H9 (cell line): ENCODE data around the gene OR10H1. TPM values are rescaled to one million over a fixed set of nuclear protein-coding genes. Genes with fewer than 3 reads are reported as not detected.
"Not testable (repeated sequence)": the region's sequence is repeated elsewhere in the genome, so short reads cannot be mapped to it uniquely, and the experiment has no call there.

ENCODE experiments used
- DNase-seq: peaks from one replicate; pipeline ENCODE4 v3.0.0-alpha.2; 2017
- H2AFZ ChIP-seq: one replicate; pipeline ENCODE4 v1.6.1; 2013; ENCODE audit warnings: mild to moderate bottlenecking, low read length, control low read depth, moderate library complexity
- H2AK5ac ChIP-seq: 2 replicates; pipeline ENCODE4 v1.6.1; 2013; ENCODE audit warnings: low read length, control low read depth, mixed read lengths; ENCODE audit not compliant: insufficient read length
- H2BK120ac ChIP-seq: one replicate; pipeline ENCODE4 v1.6.1; 2013; ENCODE audit warnings: low read depth, mild to moderate bottlenecking, low read length, control low read depth, inconsistent platforms; ENCODE audit not compliant: poor library complexity, severe bottlenecking
- H2BK12ac ChIP-seq: 2 replicates; pipeline ENCODE4 v1.6.1; 2013; ENCODE audit warnings: low read length, control low read depth, mixed read lengths, low read depth; ENCODE audit not compliant: insufficient read length
- H2BK15ac ChIP-seq: 2 replicates; pipeline ENCODE4 v1.6.1; 2013; ENCODE audit warnings: low read depth, low read length, control low read depth
- H2BK20ac ChIP-seq: one replicate; pipeline ENCODE4 v1.6.1; 2013; ENCODE audit warnings: low read depth, mild to moderate bottlenecking, low read length, control low read depth, inconsistent platforms; ENCODE audit not compliant: poor library complexity, severe bottlenecking
- H2BK5ac ChIP-seq: 2 replicates; pipeline ENCODE4 v1.6.1; 2013; ENCODE audit warnings: low read length, control low read depth, mixed read lengths; ENCODE audit not compliant: insufficient read length
- H3K14ac ChIP-seq: 2 replicates; pipeline ENCODE4 v1.6.1; 2013; ENCODE audit warnings: low read length, control low read depth; ENCODE audit not compliant: insufficient read depth
- H3K18ac ChIP-seq: 2 replicates; pipeline ENCODE4 v1.6.1; 2013; ENCODE audit warnings: low read depth, mild to moderate bottlenecking, mixed read lengths, low read length, control low read depth; ENCODE audit not compliant: insufficient read length
- H3K23ac ChIP-seq: 2 replicates; pipeline ENCODE4 v1.6.1; 2013; ENCODE audit warnings: low read length, control low read depth, mixed read lengths, low read depth; ENCODE audit not compliant: insufficient read length
- H3K23me2 ChIP-seq: 2 replicates; pipeline ENCODE4 v1.6.1; 2013; ENCODE audit warnings: low read depth, mild to moderate bottlenecking, mixed read lengths, low read length, control low read depth; ENCODE audit not compliant: insufficient read length, poor library complexity, severe bottlenecking
- H3K27ac ChIP-seq: 2 replicates; pipeline ENCODE4 v1.5.1; 2013; ENCODE audit warnings: low read length, control low read depth, mixed read lengths, low read depth; ENCODE audit not compliant: insufficient read length
- H3K27me3 ChIP-seq: 2 replicates; pipeline ENCODE4 v1.6.1; 2013; ENCODE audit warnings: low read length, control low read depth, inconsistent platforms; ENCODE audit not compliant: insufficient read depth
- H3K4ac ChIP-seq: 2 replicates; pipeline ENCODE4 v1.6.1; 2013; ENCODE audit warnings: low read depth, mild to moderate bottlenecking, control low read depth, inconsistent platforms, low read length, moderate library complexity
- H3K4me1 ChIP-seq: 2 replicates; pipeline ENCODE4 v1.6.1; 2013; ENCODE audit warnings: low read length, control low read depth, inconsistent platforms; ENCODE audit not compliant: insufficient read depth
- H3K4me2 ChIP-seq: 2 replicates; pipeline ENCODE4 v1.6.1; 2013; ENCODE audit warnings: low read length, control low read depth, mixed read lengths; ENCODE audit not compliant: insufficient read length, insufficient read depth
- H3K56ac ChIP-seq: 2 replicates; pipeline ENCODE4 v1.6.1; 2013; ENCODE audit warnings: low read depth, mild to moderate bottlenecking, mixed read lengths, low read length, control low read depth; ENCODE audit not compliant: insufficient read length
- H3K79me1 ChIP-seq: 2 replicates; pipeline ENCODE4 v1.6.1; 2013; ENCODE audit warnings: low read depth, mild to moderate bottlenecking, moderate library complexity, low read length, control low read depth, inconsistent platforms; ENCODE audit not compliant: insufficient read depth, poor library complexity, severe bottlenecking
- H3K79me2 ChIP-seq: 2 replicates; pipeline ENCODE4 v1.6.1; 2013; ENCODE audit warnings: low read length, control low read depth, inconsistent platforms; ENCODE audit not compliant: insufficient read depth
- H3K9ac ChIP-seq: 2 replicates; pipeline ENCODE4 v1.6.1; 2013; ENCODE audit warnings: low read length, control low read depth, mixed read lengths; ENCODE audit not compliant: insufficient read length; ENCODE audit errors: extremely low read depth
- H3K9me3 ChIP-seq: one replicate; pipeline ENCODE4 v1.6.1; 2013; ENCODE audit warnings: low read depth, low read length, inconsistent platforms; ENCODE audit not compliant: control insufficient read depth
- H3T11ph ChIP-seq: one replicate; pipeline ENCODE4 v1.6.1; 2013; ENCODE audit warnings: mild to moderate bottlenecking, low read length, control low read depth, inconsistent platforms
- H4K20me1 ChIP-seq: one replicate; pipeline ENCODE4 v1.6.1; 2013; ENCODE audit not compliant: control insufficient read depth, insufficient read length, insufficient read depth
- H4K5ac ChIP-seq: 2 replicates; pipeline ENCODE4 v1.6.1; 2013; ENCODE audit warnings: low read depth, mild to moderate bottlenecking, mixed read lengths, low read length, control low read depth; ENCODE audit not compliant: insufficient read length
- H4K8ac ChIP-seq: replicated peaks from 2 replicates; pipeline ENCODE4 v1.6.1; 2013; ENCODE audit warnings: low read length, control low read depth, mixed read lengths, low read depth; ENCODE audit not compliant: insufficient read length
- H4K91ac ChIP-seq: 2 replicates; pipeline ENCODE4 v1.6.1; 2013; ENCODE audit warnings: low read depth, mild to moderate bottlenecking, moderate library complexity, mixed read lengths, low read length, control low read depth; ENCODE audit not compliant: insufficient read length
- H3K27ac Mint-ChIP-seq, 3 experiments: 2 replicates in 2 of 3; 3 replicates in 1 of 3; pipeline ENCODE4 v1.8.0; 2020 to 2021; ENCODE audit warnings: mixed read lengths in 3 of 3, mild to moderate bottlenecking in 1 of 3, moderate library complexity in 1 of 3
- H3K27me3 Mint-ChIP-seq: 2 replicates; pipeline ENCODE4 v1.8.0; 2021; ENCODE audit warnings: low read depth, mild to moderate bottlenecking, moderate library complexity, mixed read lengths
- H3K36me3 Mint-ChIP-seq, 3 experiments: 2 replicates in 2 of 3; 3 replicates in 1 of 3; pipeline ENCODE4 v1.8.0; 2020 to 2021; ENCODE audit warnings: low read depth in 3 of 3, mixed read lengths in 3 of 3; ENCODE audit not compliant: insufficient read depth in 1 of 3
- H3K4me1 Mint-ChIP-seq, 2 experiments: 2 replicates each; pipeline ENCODE4 v1.8.0; 2020; ENCODE audit warnings: mixed read lengths in 2 of 2
- H3K4me3 Mint-ChIP-seq, 2 experiments: 2 replicates in 1 of 2; 3 replicates in 1 of 2; pipeline ENCODE4 v1.8.0; 2020 to 2021; ENCODE audit warnings: mild to moderate bottlenecking in 2 of 2, mixed read lengths in 2 of 2, moderate library complexity in 1 of 2
- H3K9me3 Mint-ChIP-seq, 2 experiments: 2 replicates in 1 of 2; 3 replicates in 1 of 2; pipeline ENCODE4 v1.8.0; 2020; ENCODE audit warnings: mild to moderate bottlenecking in 2 of 2, mixed read lengths in 2 of 2, moderate library complexity in 1 of 2
- CTCF ChIP-seq: fragments of 200-600 bp; sonication (generic); conservative IDR thresholded peaks from 3 replicates; pipeline ENCODE4 v1.8.0; 2021; ENCODE audit warnings: antibody characterized with exemption, mild to moderate bottlenecking
- WGBS: extraction: QIAGEN DNeasy Blood & Tissue Kit; methylation state at CpG from one replicate; pipeline ENCODE4 v1.1.7; 2013; ENCODE audit warnings: missing lambda C conversion rate, low lambda C conversion rate, mixed read lengths; ENCODE audit not compliant: insufficient read length; ENCODE audit errors: extremely low coverage; 5-methylcytosine and 5-hydroxymethylcytosine counted together
- total RNA-seq: library from RNA; stranded (reverse); gene quantifications from 2 replicates; pipeline ENCODE4 v1.2.1, GENCODE V29; 2021

The OR10H1 gene
- total RNA-seq, 1 experiment from 2014 or later, result not detected

- Histone ChIP-seq H3K9ac (no peak overlapping the region), H4K20me1 (no peaks in the 10 kb centered on the region), H3K79me2 (no peaks in the 10 kb centered on the region), H4K91ac (no peak overlapping the region), H3K23ac (no peak overlapping the region), H2AK5ac (no peak overlapping the region), H3K79me1 (no peaks in the 10 kb centered on the region), H2BK20ac (no peak overlapping the region), H3T11ph (no peak overlapping the region), H3K27me3 (no peaks in the 10 kb centered on the region), H4K8ac (no peak overlapping the region), H2AFZ (no peak overlapping the region), H3K23me2 (no peaks in the 10 kb centered on the region), H2BK12ac (no peak overlapping the region), H3K56ac (no peak overlapping the region), H3K14ac (no peak overlapping the region), H2BK120ac (no peak overlapping the region), H3K9me3 (peaks cover 77% of the 10 kb centered on the region), H4K5ac (no peak overlapping the region), H3K4me2 (no peak overlapping the region), H3K4ac (no peak overlapping the region), H3K27ac (no peak overlapping the region), H2BK5ac (no peak overlapping the region), H3K18ac (no peak overlapping the region), H2BK15ac (no peak overlapping the region), H3K4me1 (no peaks in the 10 kb centered on the region)
- WGBS, result no CpG with 5 or more reads among the region's 10 CpGs
- Mint-ChIP-seq H3K36me3 (peaks cover 5 to 24% (median 18%) of the 10 kb centered on the region in 3 experiments; a peak in 6 of 7 replicates), H3K4me3 (no peak overlapping the region), H3K9me3 (peaks cover 37 to 62% of the 10 kb centered on the region in 2 experiments), H3K4me1 (no peaks in the 10 kb centered on the region), H3K27ac (no peak overlapping the region), H3K27me3 (0 out of 2 replicates have a peak, but pooled peaks cover 2% of the 10 kb centered on the region)
- DNase-seq, result no peak
- no peak for TF ChIP-seq CTCF
Observed at GRCh38 chr19:15829306-15829698, 13.8 kb upstream of the OR10H1 start.

GRCh38 chr19:15828611-15829305 lies 13.3 kb upstream of the OR10H1 start:
- not testable (repeated sequence) for H3K4me3 Mint-ChIP-seq, H3K27ac ChIP-seq, H2BK15ac ChIP-seq, H3K23me2 ChIP-seq, H3K14ac ChIP-seq, H2BK120ac ChIP-seq, H3K18ac ChIP-seq, H4K20me1 ChIP-seq, H3K27me3 ChIP-seq, H4K8ac ChIP-seq, H3K9ac ChIP-seq, H2BK5ac ChIP-seq, H3K23ac ChIP-seq, H2AK5ac ChIP-seq, H3K56ac ChIP-seq, H3K4me1 Mint-ChIP-seq, H2AFZ ChIP-seq, H3K79me2 ChIP-seq, H4K91ac ChIP-seq, H3K4me1 ChIP-seq, H4K5ac ChIP-seq, H3K4me2 ChIP-seq, H2BK12ac ChIP-seq, H3K4ac ChIP-seq, H3K27ac Mint-ChIP-seq, H3K27me3 Mint-ChIP-seq, DNase-seq, H2BK20ac ChIP-seq, H3T11ph ChIP-seq, H3K79me1 ChIP-seq
- H3K36me3 Mint-ChIP-seq, result peaks cover 9 to 26% (median 20%) of the 10 kb centered on the region in 3 experiments; a peak in 6 of 7 replicates
- no CpG with 5 or more reads among the region's 13 CpGs for WGBS
- H3K9me3 ChIP-seq, result peaks cover 77% of the 10 kb centered on the region
- peaks cover 42 to 68% of the 10 kb centered on the region in 2 experiments for H3K9me3 Mint-ChIP-seq
